Choroid plexus epithelial cell (primary cell): ENCODE data around the gene DYNC2LI1.

Source experiments
- DNase-seq: peaks from one replicate; pipeline ENCODE4 v3.0.0-alpha.2; 2010; ENCODE audit warnings: low read depth
- H3K4me3 ChIP-seq: 2 replicates; pipeline ENCODE4 v1.5.1; 2011; ENCODE audit warnings: low read depth, mild to moderate bottlenecking, control low read depth, low read length, moderate library complexity
- TF ChIP-seq, protein P1 (sequence below): conservative IDR thresholded peaks from 2 replicates; pipeline ENCODE4 v1.5.1; 2011; ENCODE audit warnings: low read depth, mild to moderate bottlenecking, control low read depth, inconsistent platforms, low read length, moderate library complexity

Gene DYNC2LI1

DNA sequence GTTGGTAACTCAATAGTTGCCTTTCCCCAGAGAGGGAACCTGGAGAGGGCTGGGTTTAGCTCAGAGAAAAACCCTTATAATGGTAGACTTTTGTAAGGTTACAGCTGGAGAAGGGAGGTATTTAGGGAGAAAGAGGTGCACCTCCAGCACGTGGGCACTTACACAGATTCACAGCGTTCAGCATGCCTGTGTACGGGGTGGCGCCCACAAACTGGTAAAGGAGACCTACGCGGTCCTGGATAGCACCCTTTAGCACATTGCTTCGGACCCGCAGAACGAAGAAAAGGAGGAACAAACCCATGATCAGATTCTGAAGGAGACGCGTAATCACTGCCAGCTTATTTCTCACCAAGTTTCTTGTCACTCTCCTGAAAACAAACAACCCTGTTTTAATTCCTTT is 49.9 kb downstream of the DYNC2LI1 start:
- no peak overlapping the region for H3K4me3 ChIP-seq
- DNase-seq: no peak
- TF ChIP-seq, protein P1, sequence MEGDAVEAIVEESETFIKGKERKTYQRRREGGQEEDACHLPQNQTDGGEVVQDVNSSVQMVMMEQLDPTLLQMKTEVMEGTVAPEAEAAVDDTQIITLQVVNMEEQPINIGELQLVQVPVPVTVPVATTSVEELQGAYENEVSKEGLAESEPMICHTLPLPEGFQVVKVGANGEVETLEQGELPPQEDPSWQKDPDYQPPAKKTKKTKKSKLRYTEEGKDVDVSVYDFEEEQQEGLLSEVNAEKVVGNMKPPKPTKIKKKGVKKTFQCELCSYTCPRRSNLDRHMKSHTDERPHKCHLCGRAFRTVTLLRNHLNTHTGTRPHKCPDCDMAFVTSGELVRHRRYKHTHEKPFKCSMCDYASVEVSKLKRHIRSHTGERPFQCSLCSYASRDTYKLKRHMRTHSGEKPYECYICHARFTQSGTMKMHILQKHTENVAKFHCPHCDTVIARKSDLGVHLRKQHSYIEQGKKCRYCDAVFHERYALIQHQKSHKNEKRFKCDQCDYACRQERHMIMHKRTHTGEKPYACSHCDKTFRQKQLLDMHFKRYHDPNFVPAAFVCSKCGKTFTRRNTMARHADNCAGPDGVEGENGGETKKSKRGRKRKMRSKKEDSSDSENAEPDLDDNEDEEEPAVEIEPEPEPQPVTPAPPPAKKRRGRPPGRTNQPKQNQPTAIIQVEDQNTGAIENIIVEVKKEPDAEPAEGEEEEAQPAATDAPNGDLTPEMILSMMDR: no peak

DNA sequence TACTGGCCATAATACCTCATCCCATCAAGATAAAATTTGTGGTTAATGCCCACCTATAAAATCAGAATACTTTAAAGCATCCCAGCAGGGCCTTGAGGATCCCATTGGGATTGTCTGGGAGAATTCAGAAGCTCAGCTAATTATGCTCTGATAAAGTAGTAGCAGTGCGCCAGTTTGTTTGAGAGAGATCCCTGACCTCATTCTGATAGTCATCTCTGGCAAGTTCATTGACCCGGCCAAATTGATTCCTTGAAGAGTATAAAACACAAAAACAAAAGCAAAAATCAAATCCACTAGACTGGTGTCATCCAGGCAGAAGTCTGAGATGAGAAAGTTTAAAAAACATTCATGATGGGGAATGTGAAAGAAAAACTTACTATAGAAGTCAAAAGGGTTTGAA is 50.7 kb downstream of the DYNC2LI1 start:
- no peak overlapping the region for H3K4me3 ChIP-seq
- TF ChIP-seq, protein P1: no peak
- DNase-seq: no peak

DNA sequence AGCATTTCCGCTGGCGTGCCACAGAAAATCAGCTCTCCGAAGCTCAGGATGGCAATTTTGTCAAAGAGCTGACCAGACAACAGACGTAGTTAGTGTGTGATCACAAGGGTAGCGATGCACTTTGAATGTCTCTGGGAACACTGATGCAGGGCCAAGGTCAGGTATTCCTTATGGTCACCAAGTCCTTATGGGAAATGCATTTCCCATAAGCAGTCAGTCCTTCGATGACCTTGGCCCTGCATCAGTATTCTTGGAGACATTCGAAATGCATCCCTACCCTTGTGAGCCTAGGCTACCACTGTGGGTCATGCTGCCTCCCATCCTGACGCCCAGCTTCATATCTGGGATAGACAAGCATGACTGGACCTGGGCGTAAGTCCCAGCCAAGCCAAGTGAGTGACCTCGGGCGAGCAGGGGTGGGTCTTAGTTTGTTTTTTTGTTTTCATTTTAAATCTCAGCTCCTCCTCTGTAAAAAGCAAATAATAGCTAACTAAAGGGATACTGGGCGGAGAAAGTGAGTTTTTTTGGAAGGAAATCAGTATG is 51.2 kb downstream of the DYNC2LI1 start:
- H3K4me3 ChIP-seq: no peak overlapping the region
- TF ChIP-seq, protein P1: no peak
- DNase-seq: no peak

DNA sequence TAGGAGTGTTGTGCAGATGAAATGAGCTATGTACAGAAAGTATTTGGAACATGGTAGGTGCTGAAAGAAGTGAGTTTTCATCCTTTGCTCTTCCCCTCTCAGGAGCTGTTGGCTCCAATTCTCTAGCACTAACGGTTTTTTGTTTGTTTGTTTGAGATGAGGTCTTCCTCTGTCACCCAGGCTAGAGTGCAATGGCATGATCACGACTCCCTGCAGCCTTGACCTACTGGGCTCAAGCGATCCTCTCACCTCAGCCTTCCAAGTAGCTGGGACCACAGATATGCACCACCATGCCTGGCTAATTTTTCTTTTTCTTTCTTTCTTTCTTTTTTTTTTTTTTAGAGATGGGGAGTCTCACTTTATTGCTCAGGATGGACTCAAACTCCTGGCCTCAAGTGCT is 52.0 kb downstream of the DYNC2LI1 start:
- H3K4me3 ChIP-seq: no peak overlapping the region
- TF ChIP-seq, protein P1: no peak
- DNase-seq: no peak

DNA sequence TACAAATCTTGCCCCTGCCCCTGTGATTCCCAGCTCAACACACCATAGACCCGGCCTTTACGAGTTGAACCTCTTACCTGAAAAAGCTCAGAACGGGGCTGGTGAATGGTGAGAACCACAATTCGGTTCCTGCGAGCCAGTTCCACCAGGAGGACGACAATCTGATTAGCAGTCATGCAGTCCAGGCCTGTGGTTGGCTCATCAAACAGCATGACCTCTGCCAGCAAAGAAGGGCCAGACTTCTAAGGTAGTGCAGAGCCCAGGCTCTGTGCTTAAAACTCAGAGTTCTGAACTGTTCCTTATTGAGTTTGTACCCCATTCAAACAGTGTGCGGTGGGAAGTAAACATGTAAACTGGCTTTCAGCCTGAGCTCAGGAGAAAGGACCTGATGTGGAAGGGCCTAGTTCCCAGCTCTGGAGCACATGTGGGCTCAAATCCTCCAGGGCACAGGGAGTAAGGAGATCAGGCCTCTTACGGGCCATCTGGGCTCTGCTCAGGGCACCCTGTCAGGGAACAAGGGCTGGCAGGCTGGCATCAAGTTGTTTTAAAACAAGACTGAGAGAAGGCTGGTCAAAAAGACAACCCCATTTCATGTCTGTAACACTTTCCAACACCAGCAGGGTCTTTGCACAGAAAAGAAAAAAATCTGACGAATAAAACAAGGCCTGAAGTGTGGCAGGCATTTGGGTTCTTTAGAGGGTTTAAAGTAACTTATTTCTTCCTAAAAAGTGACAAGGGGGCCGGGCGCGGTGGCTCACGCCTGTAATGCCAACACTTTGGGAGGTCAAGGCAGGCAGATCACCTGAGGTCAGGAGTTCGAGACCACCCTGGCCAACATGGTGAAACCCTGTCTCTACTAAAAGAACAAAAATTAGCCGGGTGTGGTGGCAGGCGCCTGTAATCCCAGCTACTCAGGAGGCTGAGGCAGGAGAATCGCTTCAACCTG is 52.7 kb downstream of the DYNC2LI1 start:
- TF ChIP-seq, protein P1: no peak
- no peak overlapping the region for H3K4me3 ChIP-seq
- no peak for DNase-seq

DNA sequence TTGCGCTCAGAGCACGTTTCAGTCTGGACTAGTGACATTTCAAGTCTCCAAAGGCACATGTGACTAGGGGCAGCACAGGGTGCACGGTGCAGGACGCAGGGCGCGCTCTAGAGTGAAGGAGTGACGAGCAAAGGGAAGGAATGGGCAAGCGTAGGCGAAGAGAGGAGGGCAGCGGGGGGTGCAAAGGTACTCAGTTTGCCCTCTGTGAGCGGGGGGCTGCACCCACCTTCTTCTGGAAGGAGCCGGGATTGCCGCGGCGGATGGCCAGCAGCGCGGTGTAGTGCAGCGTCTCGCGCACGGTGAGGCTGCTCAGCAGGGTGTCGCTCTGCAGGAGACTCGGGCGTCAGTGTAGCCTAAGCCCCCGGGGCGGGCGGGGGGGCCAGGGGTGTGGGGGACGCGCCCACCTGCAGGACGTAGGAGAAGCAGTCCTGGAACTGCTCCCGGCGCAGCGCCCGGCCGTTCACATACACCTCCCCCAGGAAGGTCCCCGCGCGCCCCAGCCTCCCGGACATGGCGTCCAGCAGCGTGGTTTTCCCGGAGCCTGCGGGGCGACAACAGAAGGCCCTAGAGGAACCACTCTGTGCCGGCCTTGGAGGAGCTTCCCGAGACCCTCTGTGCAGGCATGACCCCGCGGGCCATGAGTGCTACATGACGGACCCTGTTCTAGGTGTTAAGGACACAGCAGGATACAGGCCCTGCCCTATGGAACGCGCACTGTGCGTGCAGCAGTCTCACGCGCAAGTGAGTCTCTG is 57.9 kb downstream of the DYNC2LI1 start:
- TF ChIP-seq, protein P1: no peak
- DNase-seq: peak; percentile 6
- peak overlapping the region; percentile 42 for H3K4me3 ChIP-seq
